ENCODE results near the gene SLC4A7. TPM values are rescaled to one million over a fixed set of nuclear protein-coding genes. Genes with fewer than 3 reads are reported as not detected.
A peak's percentile ranks its signal among the peaks of the same experiment; 100 is the strongest.

The SLC4A7 gene
- total and polyA plus RNA-seq, 9 of the 15 experiments (the other 6 are each of a cell fraction or from before 2014, with no cell fraction given) = 1.7 to 13.6 (median 8.0) TPM

DNA sequence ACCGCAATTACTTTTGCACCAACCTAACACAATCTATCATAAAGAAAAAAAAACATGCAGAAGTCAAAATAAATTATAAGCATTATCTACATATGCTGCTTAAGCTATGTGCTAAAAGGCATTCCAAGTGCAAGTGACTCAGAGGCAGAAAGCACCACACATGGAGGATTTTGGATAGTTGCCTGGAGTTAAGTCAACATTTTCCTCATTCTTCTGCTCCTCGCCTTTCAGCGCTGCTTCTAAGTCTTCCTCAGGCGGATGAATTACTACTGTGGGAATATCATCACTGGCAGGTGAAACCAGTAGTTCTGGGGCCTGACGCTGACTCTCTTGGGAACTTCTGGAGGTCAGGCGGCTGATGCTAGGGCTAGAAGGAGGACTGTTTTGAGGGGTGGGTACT lies 53.1 kb downstream of the SLC4A7 start (continued):
- TF ChIP-seq, protein P1, sequence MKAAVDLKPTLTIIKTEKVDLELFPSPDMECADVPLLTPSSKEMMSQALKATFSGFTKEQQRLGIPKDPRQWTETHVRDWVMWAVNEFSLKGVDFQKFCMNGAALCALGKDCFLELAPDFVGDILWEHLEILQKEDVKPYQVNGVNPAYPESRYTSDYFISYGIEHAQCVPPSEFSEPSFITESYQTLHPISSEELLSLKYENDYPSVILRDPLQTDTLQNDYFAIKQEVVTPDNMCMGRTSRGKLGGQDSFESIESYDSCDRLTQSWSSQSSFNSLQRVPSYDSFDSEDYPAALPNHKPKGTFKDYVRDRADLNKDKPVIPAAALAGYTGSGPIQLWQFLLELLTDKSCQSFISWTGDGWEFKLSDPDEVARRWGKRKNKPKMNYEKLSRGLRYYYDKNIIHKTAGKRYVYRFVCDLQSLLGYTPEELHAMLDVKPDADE (conservative IDR thresholded peaks at IDR 0.05; ENCODE audit: control insufficient read depth, low read depth, low read length) = no peak

DNA sequence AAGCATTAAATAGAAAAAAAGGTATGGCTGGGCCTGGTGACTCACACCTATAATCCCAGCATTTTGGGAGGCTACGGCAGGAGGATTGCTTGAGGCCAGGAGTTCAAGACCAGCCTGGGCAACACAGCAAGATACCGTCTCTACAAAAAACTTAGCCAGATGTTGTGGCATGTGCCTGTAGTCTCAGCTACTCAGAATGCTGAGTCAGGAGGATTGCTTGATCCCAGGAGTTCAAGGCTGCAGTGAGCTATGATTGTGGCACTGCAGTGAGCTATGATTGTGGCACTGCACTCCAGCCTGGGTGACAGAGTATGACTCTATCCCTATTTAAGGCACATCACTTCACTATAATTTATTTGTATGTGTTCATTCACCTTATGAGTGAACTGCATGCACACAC lies 54.3 kb downstream of the SLC4A7 start:
- 17% methylated on average over 2 of the region's 2 CpGs for WGBS (ENCODE audit: insufficient coverage, low coverage, missing lambda C conversion rate)
- intact Hi-C loops (cut with micrococcal nuclease) = no loop called here
- H3K27me3 ChIP-seq (ENCODE audit: control insufficient read depth in 2 of 2, insufficient read depth in 2 of 2, low read length in 2 of 2) = no peaks in the 10 kb centered on the region
- no peak overlapping the region for H3K4me3 ChIP-seq
- no peaks in the 10 kb centered on the region for H3K4me1 ChIP-seq (replicated peaks in 1 of 2; ENCODE audit: control insufficient read depth in 2 of 2, insufficient read depth in 2 of 2, low read length in 2 of 2)
- CTCF ChIA-PET (ENCODE audit: low intra/inter-chr PET ratio) = no interaction called here
- H3K36me3 ChIP-seq (ENCODE audit: control insufficient read depth, insufficient read depth, low read length) = no peaks in the 10 kb centered on the region
- no peak for ATAC-seq
- no peak overlapping the region for H3K9ac ChIP-seq (ENCODE audit: insufficient read depth in 1 of 2, low read depth in 2 of 2, low read length in 2 of 2)
- no peaks in the 10 kb centered on the region for H3K9me3 ChIP-seq (replicated peaks; ENCODE audit: control insufficient read depth, insufficient read depth, low read depth, low read length)
- H3K27ac ChIP-seq (ENCODE audit: extremely low read depth, low read depth, low read length) = no peak overlapping the region
- H3K4me2 ChIP-seq (ENCODE audit: insufficient read depth, low read length) = no peak overlapping the region
- no peaks in the 10 kb centered on the region for H3K9me1 ChIP-seq (ENCODE audit: control insufficient read depth, insufficient read depth, low read length)
- H4K20me1 ChIP-seq (replicated peaks; ENCODE audit: control insufficient read depth, insufficient read depth, low read length) = no peaks in the 10 kb centered on the region
- no TSS peak for BruUV-seq (replicated peaks)
- POLR2A ChIA-PET = interaction anchor here (0.7 kb wide), 1 partner anchor 38 kb away, joined by 3 read pairs; no protein-coding TSS in a partner anchor
- no peaks in the 10 kb centered on the region for H3K79me2 ChIP-seq (ENCODE audit: control insufficient read depth, insufficient read depth, low read length)
- FAIRE-seq = no peak
- no peak for DNase-seq (ENCODE audit: extremely low read depth in 1 of 4, low spot score in 3 of 4)
- in situ Hi-C loops (cut with MboI) = no loop called here
- H2AFZ ChIP-seq (ENCODE audit: low read depth, low read length) = no peak overlapping the region
- TF ChIP-seq ZNF316 (IDR thresholded peaks at IDR 0.05) (peak; percentile 46; the same call in 1 of the 2 replicates), DMBX1 (CRISPR knock-in tag; IDR thresholded peaks at IDR 0.05; ENCODE audit: borderline replicate concordance) (no peak), SIN3A (IDR thresholded peaks at IDR 0.05; ENCODE audit: borderline replicate concordance in 2 of 2, control insufficient read depth in 1 of 2, low read depth in 2 of 2, low read length in 2 of 2) (no peak), MTA3 (IDR thresholded peaks at IDR 0.05; ENCODE audit: borderline replicate concordance) (no peak), TBL1XR1 (IDR thresholded peaks at IDR 0.05; ENCODE audit: low read length in 2 of 2) (no peak), DACH1 (IDR thresholded peaks at IDR 0.05; ENCODE audit: partially characterized antibody) (no peak), ZNF263 (CRISPR knock-in tag; IDR thresholded peaks at IDR 0.05; ENCODE audit: borderline replicate concordance) (no peak), ZNF507 (tag; conservative IDR thresholded peaks at IDR 0.05) (no peak), GABPA (tag; conservative IDR thresholded peaks at IDR 0.05; ENCODE audit: low read depth) (no peak), CBFA2T2 (conservative IDR thresholded peaks at IDR 0.05) (no peak), ZNF707 (CRISPR knock-in tag; conservative IDR thresholded peaks at IDR 0.05) (no peak), ZNF124 (CRISPR knock-in tag; IDR thresholded peaks at IDR 0.05) (no peak), KLF1 (tag; IDR thresholded peaks at IDR 0.05) (no peak), MAFF (IDR thresholded peaks at IDR 0.05; ENCODE audit: low read length) (0 out of 2 replicates have a peak, but pooled peaks have one; percentile 16), ZSCAN29 (IDR thresholded peaks at IDR 0.05) (no peak), ZC3H11A (IDR thresholded peaks at IDR 0.05; ENCODE audit: low read depth, low read length) (no peak), MAFG (tag; conservative IDR thresholded peaks at IDR 0.05) (peak; percentile 33; the same call in 1 of the 2 replicates), LCOR (CRISPR knock-in tag; IDR thresholded peaks at IDR 0.05) (no peak), C11orf30 (IDR thresholded peaks at IDR 0.05; ENCODE audit: low read depth) (peak; percentile 45), GTF2E2 (tag; IDR thresholded peaks at IDR 0.05) (no peak)
- TF ChIP-seq, protein P2, sequence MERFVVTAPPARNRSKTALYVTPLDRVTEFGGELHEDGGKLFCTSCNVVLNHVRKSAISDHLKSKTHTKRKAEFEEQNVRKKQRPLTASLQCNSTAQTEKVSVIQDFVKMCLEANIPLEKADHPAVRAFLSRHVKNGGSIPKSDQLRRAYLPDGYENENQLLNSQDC (CRISPR knock-in tag; IDR thresholded peaks at IDR 0.05) = no peak
- TF ChIP-seq, protein P3, sequence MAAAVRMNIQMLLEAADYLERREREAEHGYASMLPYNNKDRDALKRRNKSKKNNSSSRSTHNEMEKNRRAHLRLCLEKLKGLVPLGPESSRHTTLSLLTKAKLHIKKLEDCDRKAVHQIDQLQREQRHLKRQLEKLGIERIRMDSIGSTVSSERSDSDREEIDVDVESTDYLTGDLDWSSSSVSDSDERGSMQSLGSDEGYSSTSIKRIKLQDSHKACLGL (CRISPR knock-in tag; IDR thresholded peaks at IDR 0.05; ENCODE audit: borderline replicate concordance, poor library complexity, severe bottlenecking) = no peak
